ENCODE data around the gene TNFSF4.
A peak's percentile ranks its signal among the peaks of the same experiment; 100 is the strongest.
"Not testable (repeated sequence)": the region's sequence is repeated elsewhere in the genome, so short reads cannot be mapped to it uniquely, and the experiment has no call there.

TNFSF4 gene

GRCh38 chr1:173163222-173163621 lies 43.9 kb downstream of the TNFSF4 start:
- no peak for DNase-seq (ENCODE audit: low spot score)

GRCh38 chr1:173162601-173163000 lies 44.5 kb downstream of the TNFSF4 start:
- no peak for DNase-seq (ENCODE audit: low spot score)

- peak; percentile 24 for DNase-seq (ENCODE audit: low spot score)
Observed at GRCh38 chr1:173161510-173162221, 45.5 kb downstream of the TNFSF4 start.

GRCh38 chr1:173153964-173154363 lies 53.2 kb downstream of the TNFSF4 start:
- DNase-seq (ENCODE audit: low spot score) = not testable (repeated sequence)

- DNase-seq (ENCODE audit: low spot score) = no peak
Observed at GRCh38 chr1:173153503-173153902, 53.6 kb downstream of the TNFSF4 start.

GRCh38 chr1:173152598-173152997 lies 54.5 kb downstream of the TNFSF4 start:
- DNase-seq (ENCODE audit: low spot score) = no peak

- DNase-seq (ENCODE audit: low spot score) = no peak
Observed at GRCh38 chr1:173150795-173151194, 56.3 kb downstream of the TNFSF4 start.

- DNase-seq (ENCODE audit: low spot score) = no peak
Observed at GRCh38 chr1:173149887-173150286, 57.2 kb downstream of the TNFSF4 start.

- DNase-seq (ENCODE audit: low spot score) = no peak
Observed at GRCh38 chr1:173148971-173149370, 58.2 kb downstream of the TNFSF4 start.

GRCh38 chr1:173148545-173148944 lies 58.6 kb downstream of the TNFSF4 start:
- no peak for DNase-seq (ENCODE audit: low spot score)

- no peak for DNase-seq (ENCODE audit: low spot score)
Observed at GRCh38 chr1:173140733-173141132, 66.4 kb downstream of the TNFSF4 start.

- DNase-seq (ENCODE audit: low spot score) = no peak
Observed at GRCh38 chr1:173139706-173140105, 67.4 kb downstream of the TNFSF4 start.

GRCh38 chr1:173137107-173137706 lies 69.9 kb downstream of the TNFSF4 start:
- no peak for DNase-seq (ENCODE audit: low spot score)

- DNase-seq (ENCODE audit: low spot score) = no peak
Observed at GRCh38 chr1:173134800-173135199, 72.3 kb downstream of the TNFSF4 start.

- DNase-seq (ENCODE audit: low spot score) = no peak
Observed at GRCh38 chr1:173134029-173134428, 73.1 kb downstream of the TNFSF4 start.

Measured in CD4-positive, alpha-beta T cell treated with Interleukin-15 for 4 hours (primary cell).